GM19463 (cell line): Measurements from ENCODE around the gene FGF14.

Experiments used
- ATAC-seq: cut with Tn5 transposase; IDR thresholded peaks from one replicate; pipeline ENCODE4 v1.9.1; 2021; ENCODE audit warnings: mild to moderate bottlenecking, moderate library complexity; ENCODE audit not compliant: unreplicated experiment

Gene FGF14

DNA sequence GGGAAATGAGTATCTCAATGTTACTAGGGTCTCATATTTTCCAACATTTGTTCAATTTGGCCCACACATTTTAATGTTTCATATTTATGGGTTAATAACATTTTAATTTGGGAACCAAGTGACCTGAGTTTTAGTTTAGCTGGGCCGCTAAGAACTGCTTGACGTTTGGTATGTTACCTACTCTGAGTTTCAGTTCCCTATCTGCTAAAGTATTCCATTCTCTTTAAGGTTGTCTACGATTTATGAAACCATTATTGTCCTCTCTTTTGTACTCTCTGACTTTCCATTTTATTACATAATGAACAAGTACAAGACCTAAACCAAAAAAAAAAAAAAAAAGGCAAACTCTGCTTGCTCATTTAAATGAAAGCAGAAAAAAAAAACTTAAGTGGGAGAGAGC is 89.9 kb downstream of the FGF14 start:
- ATAC-seq, result peak; percentile 74

GRCh38 chr13:102311419-102311796 is 90.4 kb downstream of the FGF14 start:
- no peak for ATAC-seq

DNA sequence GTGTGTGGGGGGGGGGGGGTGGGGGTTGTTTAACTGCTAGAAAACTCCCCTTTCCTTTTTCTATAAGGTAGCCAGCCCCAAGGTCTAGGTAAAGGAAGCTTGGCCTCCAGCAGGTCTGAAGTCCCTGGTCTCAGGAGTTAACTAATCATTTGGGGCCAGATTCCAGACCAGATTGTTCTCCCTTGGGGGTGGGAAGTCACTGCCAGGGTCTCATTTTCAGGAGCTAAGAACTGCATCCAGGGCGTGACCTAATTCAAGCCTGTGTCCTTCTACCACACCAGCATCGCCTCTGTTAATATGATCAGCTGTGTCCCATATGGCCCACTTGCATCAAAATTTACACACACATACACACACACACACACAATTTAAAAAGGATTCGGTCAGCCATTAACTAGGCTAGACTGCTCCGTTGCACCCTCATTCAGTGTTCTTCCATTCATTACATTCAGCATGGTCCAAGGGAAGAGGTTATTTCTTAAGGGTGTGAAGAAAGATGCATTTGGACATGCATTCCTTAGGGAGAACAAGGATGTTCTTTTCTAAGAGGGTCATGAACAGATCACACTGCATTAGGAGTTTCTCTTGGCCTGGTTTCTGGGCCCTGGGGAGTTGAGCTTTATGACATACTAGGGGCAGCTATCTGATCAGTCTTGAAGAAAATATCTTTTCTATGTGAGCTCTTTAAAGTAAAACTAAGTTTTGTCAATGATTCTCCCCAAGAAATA is 91.0 kb downstream of the FGF14 start:
- no peak for ATAC-seq

- ATAC-seq, result no peak
These were observed 92.7 kb downstream of the FGF14 start for GRCh38 chr13:102309110-102309509.

GRCh38 chr13:102302534-102302933 is 99.3 kb downstream of the FGF14 start:
- ATAC-seq, result no peak

GRCh38 chr13:102300379-102300778 is 101.5 kb downstream of the FGF14 start:
- no peak for ATAC-seq

- ATAC-seq, result no peak
These were observed 102.5 kb downstream of the FGF14 start for GRCh38 chr13:102299366-102299765.

DNA sequence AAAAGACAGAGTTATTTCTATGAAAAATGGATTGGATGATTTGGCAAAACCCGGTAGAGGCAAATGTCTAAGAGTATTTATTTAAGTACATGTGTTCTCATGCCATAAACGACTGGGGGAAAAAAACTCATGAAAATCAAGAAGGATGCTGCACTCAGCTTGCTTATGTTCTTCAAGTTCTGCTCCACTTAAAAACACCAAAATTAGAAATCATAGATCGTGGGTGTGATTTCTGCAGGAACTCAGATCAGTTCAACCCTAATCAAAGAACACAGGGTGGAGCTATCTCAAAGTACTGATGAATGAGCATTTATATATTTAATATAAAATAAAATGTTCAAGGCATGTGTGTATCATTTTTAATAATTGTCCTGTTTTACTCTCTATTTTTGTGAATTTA is 103.8 kb downstream of the FGF14 start:
- ATAC-seq, result no peak

DNA sequence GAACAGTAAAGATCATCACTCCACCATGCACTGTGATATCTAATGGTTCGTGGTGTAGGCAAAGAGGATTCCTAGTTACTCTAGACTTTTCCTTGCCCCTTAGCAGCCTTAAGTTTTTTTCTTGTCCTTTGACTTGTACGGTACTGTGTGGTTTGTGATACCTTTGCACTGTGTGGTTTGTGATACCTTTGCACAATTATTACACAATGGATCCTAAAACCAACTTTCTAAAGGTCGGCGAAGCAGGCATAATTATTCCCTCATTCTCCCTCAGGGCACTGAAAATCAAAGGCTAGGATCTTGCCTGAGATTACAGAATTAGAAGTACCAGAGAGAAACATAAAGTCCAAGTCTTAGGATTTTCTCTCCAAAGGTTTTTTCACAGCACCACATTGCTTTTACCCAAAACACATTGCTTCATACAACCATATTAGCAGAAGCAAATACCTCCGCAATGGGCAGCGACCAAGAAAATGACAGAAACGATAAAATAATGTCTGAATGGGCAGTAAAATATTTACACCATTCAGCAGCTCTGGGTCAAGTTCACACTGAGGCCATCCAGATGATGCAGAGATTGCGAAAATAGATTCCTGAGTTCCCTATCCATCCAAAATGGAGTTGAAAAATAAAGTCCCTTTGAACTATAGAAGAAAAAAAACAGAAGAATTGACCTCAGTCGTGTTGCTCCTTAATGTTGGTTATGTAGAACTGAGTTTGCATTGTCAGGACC is 106.4 kb downstream of the FGF14 start:
- no peak for ATAC-seq

DNA sequence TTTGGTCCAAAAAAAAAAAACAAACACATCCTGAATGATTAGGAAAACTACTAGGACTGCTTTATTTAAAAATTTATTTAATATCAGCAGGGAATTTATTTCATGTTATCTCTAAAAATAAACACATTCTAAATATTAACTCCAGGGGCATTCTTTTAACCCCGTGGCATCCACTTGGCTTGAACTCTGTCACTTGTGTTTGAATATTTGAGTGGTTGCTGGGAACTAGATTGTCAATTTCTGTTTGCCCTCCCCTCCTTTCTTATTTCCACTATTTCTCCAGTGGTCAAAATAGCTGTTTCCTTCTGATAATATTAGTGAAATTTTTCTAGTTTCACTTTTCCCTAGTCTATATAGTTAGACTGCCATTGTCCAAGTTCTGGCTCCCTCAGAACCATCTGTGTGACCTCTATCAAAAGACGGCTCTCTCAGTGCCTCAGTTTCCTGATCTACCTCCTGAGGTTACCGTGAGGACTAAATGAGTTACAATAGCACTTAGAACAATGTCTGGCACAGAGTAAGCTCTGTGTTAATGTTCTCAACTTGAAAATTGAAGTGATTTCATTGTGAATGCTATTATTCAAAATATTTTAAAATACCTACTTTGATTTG is 107.3 kb downstream of the FGF14 start:
- ATAC-seq, result no peak

GRCh38 chr13:102293723-102294122 is 108.1 kb downstream of the FGF14 start:
- ATAC-seq, result no peak

- no peak for ATAC-seq
These were observed 110.1 kb downstream of the FGF14 start for GRCh38 chr13:102291587-102292218.

DNA sequence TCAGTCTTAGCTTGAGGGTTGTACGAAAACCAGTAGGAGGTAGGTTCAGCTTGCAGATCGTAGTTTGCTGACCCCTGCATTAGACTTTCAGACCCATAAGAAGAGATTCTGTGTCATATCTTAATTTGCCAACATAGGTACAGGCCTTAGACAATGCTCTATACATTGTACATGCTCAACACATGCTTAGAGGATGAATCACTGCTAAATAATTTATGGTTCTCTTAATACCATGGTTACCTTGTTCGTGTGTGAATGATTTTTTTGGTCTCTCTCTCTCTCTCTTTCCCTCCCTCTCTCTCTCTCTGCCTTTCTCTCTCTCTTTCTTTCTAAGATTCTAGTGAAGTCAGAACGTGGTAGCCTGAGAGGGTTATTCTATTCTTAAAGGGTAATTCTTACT is 112.2 kb downstream of the FGF14 start:
- ATAC-seq, result no peak

DNA sequence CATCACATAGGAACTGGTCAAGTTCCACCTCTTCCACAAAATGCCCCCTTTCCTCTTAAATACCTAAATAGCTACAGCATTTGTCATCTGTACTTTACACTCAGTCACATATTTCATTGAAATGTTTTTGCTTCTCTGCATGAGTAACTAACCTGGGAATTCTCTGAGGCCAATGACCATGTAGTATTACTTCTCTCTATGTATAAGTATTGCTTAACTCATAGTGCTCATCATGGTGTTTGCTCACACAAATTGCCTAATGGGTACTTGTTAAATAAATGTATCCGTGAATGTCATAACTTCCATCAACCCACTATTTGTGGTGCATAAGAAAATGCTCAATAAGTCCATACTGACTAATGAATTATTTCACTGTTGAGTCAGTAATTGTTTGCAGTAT is 115.5 kb downstream of the FGF14 start:
- no peak for ATAC-seq

GRCh38 chr13:102280366-102280765 is 121.5 kb downstream of the FGF14 start:
- no peak for ATAC-seq

- no peak for ATAC-seq
These were observed 124.6 kb downstream of the FGF14 start for GRCh38 chr13:102277286-102277685.

GRCh38 chr13:102276404-102276803 is 125.4 kb downstream of the FGF14 start:
- no peak for ATAC-seq

- no peak for ATAC-seq
These were observed 125.9 kb downstream of the FGF14 start for GRCh38 chr13:102275969-102276368.

DNA sequence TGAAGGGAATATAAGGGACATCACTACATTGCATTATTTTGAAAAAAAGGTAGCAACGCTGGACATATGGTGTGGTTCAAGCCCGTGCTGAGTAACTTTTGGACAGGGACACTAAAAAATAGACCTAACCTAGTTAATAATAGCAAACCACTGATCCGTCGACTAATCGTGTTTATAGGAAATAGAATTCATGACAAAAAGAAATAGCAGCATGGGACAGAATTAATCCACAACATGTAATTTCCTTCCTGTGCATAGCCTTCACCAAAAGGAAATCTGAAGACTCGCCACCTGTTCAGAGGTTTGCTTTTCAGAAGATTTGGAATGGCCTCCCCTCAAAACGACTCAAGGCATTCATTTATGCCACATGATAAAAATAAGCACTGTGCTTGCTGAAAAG is 128.7 kb downstream of the FGF14 start:
- no peak for ATAC-seq

DNA sequence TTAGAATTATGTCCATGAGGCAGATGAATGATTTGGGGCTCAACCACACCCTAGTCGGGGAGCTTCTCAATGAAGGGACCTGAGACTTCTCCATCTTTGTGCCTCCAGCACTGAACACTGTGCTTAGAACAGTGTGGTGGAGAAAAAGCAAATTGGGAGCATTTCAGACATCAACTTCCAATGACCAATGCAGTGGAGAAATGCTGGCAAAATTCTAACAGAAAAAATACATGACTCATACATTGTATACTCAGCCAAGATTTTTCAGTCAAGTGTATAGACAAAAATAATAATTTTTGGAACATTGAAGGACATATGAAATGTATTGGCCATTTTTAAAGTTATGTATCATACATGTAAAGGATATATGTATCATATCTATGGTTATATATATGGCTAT is 134.7 kb downstream of the FGF14 start:
- ATAC-seq, result no peak

GRCh38 chr13:102261809-102262208 is 140.0 kb downstream of the FGF14 start:
- ATAC-seq, result no peak

GRCh38 chr13:102261316-102261715 is 140.5 kb downstream of the FGF14 start:
- ATAC-seq, result no peak
